Esophagus (tissue), 2 donors: ENCODE measurements around the gene IDH1. TPM values are rescaled to one million over a fixed set of nuclear protein-coding genes. Genes with fewer than 3 reads are reported as not detected.

Experiments used
- H3K27ac ChIP-seq, 2 donors: one replicate each; pipeline ENCODE4 v1.5.1; 2013; ENCODE audit warnings: low read depth in 2 of 2, mild to moderate bottlenecking in 2 of 2, inconsistent platforms in 1 of 2, low read length in 1 of 2, moderate library complexity in 1 of 2
- H3K27me3 ChIP-seq, 2 donors: one replicate each; pipeline ENCODE4 v1.6.1; 2013; ENCODE audit warnings: low read length in 2 of 2, control low read depth in 1 of 2, mild to moderate bottlenecking in 1 of 2; ENCODE audit not compliant: insufficient read depth in 2 of 2, control insufficient read depth in 1 of 2
- H3K36me3 ChIP-seq, 2 donors: one replicate each; pipeline ENCODE4 v1.6.1; 2013; ENCODE audit warnings: low read length in 1 of 2; ENCODE audit not compliant: control insufficient read depth in 2 of 2, insufficient read depth in 2 of 2
- H3K4me1 ChIP-seq, 2 donors: one replicate each; pipeline ENCODE4 v1.6.1; 2013; ENCODE audit warnings: low read length in 1 of 2; ENCODE audit not compliant: control insufficient read depth in 2 of 2, insufficient read depth in 2 of 2
- H3K4me3 ChIP-seq, 2 donors: one replicate each; pipeline ENCODE4 v1.5.1; 2013; ENCODE audit warnings: low read length in 2 of 2, mild to moderate bottlenecking in 2 of 2, low read depth in 1 of 2, moderate library complexity in 1 of 2
- H3K9me3 ChIP-seq, 2 donors: one replicate each; pipeline ENCODE4 v1.6.1; 2013; ENCODE audit warnings: mild to moderate bottlenecking in 2 of 2, low read depth in 1 of 2, low read length in 1 of 2, moderate library complexity in 1 of 2; ENCODE audit not compliant: control insufficient read depth in 2 of 2, insufficient read depth in 1 of 2
- WGBS, 2 donors: extraction: QIAGEN DNeasy Blood & Tissue Kit; methylation state at CpG; one replicate each; pipeline ENCODE4 v1.1.7; 2013; 5-methylcytosine and 5-hydroxymethylcytosine counted together
- polyA plus RNA-seq, 2 donors: library from polyadenylated mRNA; stranded (reverse); fragments of 200-250 nt; gene quantifications; one replicate each; pipeline ENCODE4 v1.2.3, GENCODE V29; 2013
- donor health status: healthy with polysubstance abuse.
- donor health status: Bipolar disorder and iron deficiency.

IDH1 gene
- polyA plus RNA-seq: 10 to 100 TPM; 59.6 to 77.4 TPM

- 0% methylated on average over 45 to 48 of the region's 48 CpGs for WGBS, 2 donors
- no peaks in the 10 kb centered on the region for H3K27me3 ChIP-seq
- H3K4me3 ChIP-seq: peak within 1 kb of the TSS; percentile 71 to 87
- peaks cover 2% of the 10 kb centered on the region in 2 donors for H3K36me3 ChIP-seq
- peaks cover 0 to 3% of the 10 kb centered on the region in 2 donors for H3K4me1 ChIP-seq
- H3K9me3 ChIP-seq: no peaks in the 10 kb centered on the region
- H3K27ac ChIP-seq: peak within 1 kb of the TSS; percentile 86 to 91
These were observed at the start of gene IDH1 for GRCh38 chr2:208254871-208255556. Gene IDH1, minus strand, starts transcription at chr2:208255071. Its CDS starts 3,520 bp downstream, at chr2:208251551.

- H3K27me3 ChIP-seq: no peaks in the 10 kb centered on the region
- 92 to 93% methylated on average over 4 of the region's 4 CpGs for WGBS, 2 donors
- H3K36me3 ChIP-seq: peaks cover 4% of the 10 kb centered on the region in 2 donors
- H3K4me3 ChIP-seq: no peak overlapping the region
- H3K4me1 ChIP-seq: no peaks in the 10 kb centered on the region
- H3K27ac ChIP-seq: no peak overlapping the region
- no peaks in the 10 kb centered on the region for H3K9me3 ChIP-seq
These were observed 49.3 kb upstream of the IDH1 start for GRCh38 chr2:208304157-208304556.

GRCh38 chr2:208300847-208301618 lies 46.2 kb upstream of the IDH1 start:
- Histone ChIP-seq H3K4me1 (no peaks in the 10 kb centered on the region), H3K27ac (no peak overlapping the region), H3K27me3 (no peaks in the 10 kb centered on the region), H3K9me3 (no peaks in the 10 kb centered on the region), H3K4me3 (no peak overlapping the region), H3K36me3 (peaks cover 8 to 9% of the 10 kb centered on the region in 2 donors)
- 58 to 81% methylated on average over 5 of the region's 5 CpGs for WGBS, 2 donors

GRCh38 chr2:208297961-208298360 lies 43.1 kb upstream of the IDH1 start:
- Histone ChIP-seq H3K4me3 (no peak overlapping the region), H3K27me3 (no peaks in the 10 kb centered on the region), H3K4me1 (no peaks in the 10 kb centered on the region), H3K36me3 (peaks cover 4 to 5% of the 10 kb centered on the region in 2 donors), H3K9me3 (no peaks in the 10 kb centered on the region), H3K27ac (no peak overlapping the region)
- 82 to 89% methylated on average over 1 of the region's 1 CpG for WGBS, 2 donors

- H3K4me1 ChIP-seq: no peaks in the 10 kb centered on the region
- H3K4me3 ChIP-seq: no peak overlapping the region
- peaks cover 4 to 5% of the 10 kb centered on the region in 2 donors for H3K36me3 ChIP-seq
- no peaks in the 10 kb centered on the region for H3K27me3 ChIP-seq
- no peak overlapping the region for H3K27ac ChIP-seq
- 94 to 95% methylated on average over 2 of the region's 2 CpGs for WGBS, 2 donors
- H3K9me3 ChIP-seq: no peaks in the 10 kb centered on the region
These were observed 41.7 kb upstream of the IDH1 start for GRCh38 chr2:208296610-208297009.

- H3K27me3 ChIP-seq: no peaks in the 10 kb centered on the region
- peaks cover 4 to 5% of the 10 kb centered on the region in 2 donors for H3K36me3 ChIP-seq
- no peak overlapping the region for H3K4me3 ChIP-seq
- no peaks in the 10 kb centered on the region for H3K9me3 ChIP-seq
- WGBS, 2 donors: 93 to 96% methylated on average over 4 of the region's 4 CpGs
- H3K27ac ChIP-seq: no peak overlapping the region
- no peaks in the 10 kb centered on the region for H3K4me1 ChIP-seq
These were observed 41.0 kb upstream of the IDH1 start for GRCh38 chr2:208295834-208296233.

- Histone ChIP-seq H3K36me3 (peaks cover 4 to 5% of the 10 kb centered on the region in 2 donors), H3K4me1 (no peaks in the 10 kb centered on the region), H3K27me3 (no peaks in the 10 kb centered on the region), H3K27ac (no peak overlapping the region), H3K9me3 (no peaks in the 10 kb centered on the region), H3K4me3 (no peak overlapping the region)
- WGBS, 2 donors: 47 to 62% methylated on average over 4 of the region's 4 CpGs
These were observed 39.7 kb upstream of the IDH1 start for GRCh38 chr2:208294482-208295024.

- Histone ChIP-seq H3K9me3 (no peaks in the 10 kb centered on the region), H3K27me3 (no peaks in the 10 kb centered on the region), H3K4me3 (no peak overlapping the region), H3K4me1 (no peaks in the 10 kb centered on the region), H3K27ac (no peak overlapping the region), H3K36me3 (peaks cover 4% of the 10 kb centered on the region in 2 donors)
- 79 to 86% methylated on average over 4 of the region's 4 CpGs for WGBS, 2 donors
These were observed 31.0 kb upstream of the IDH1 start for GRCh38 chr2:208285853-208286252.

GRCh38 chr2:208280933-208281332 lies 26.1 kb upstream of the IDH1 start:
- no peaks in the 10 kb centered on the region for H3K9me3 ChIP-seq
- H3K27me3 ChIP-seq: no peaks in the 10 kb centered on the region
- 73 to 82% methylated on average over 3 of the region's 3 CpGs for WGBS, 2 donors
- H3K4me1 ChIP-seq: no peaks in the 10 kb centered on the region
- H3K36me3 ChIP-seq: peaks cover 2 to 10% of the 10 kb centered on the region in 2 donors
- H3K27ac ChIP-seq: no peak overlapping the region
- no peak overlapping the region for H3K4me3 ChIP-seq
